Choroid plexus epithelial cell (primary cell): ENCODE measurements around the gene P2RX5.

Experiments
- DNase-seq: peaks from one replicate; pipeline ENCODE4 v3.0.0-alpha.2; 2010; ENCODE audit warnings: low read depth
- H3K4me3 ChIP-seq: 2 replicates; pipeline ENCODE4 v1.5.1; 2011; ENCODE audit warnings: low read depth, mild to moderate bottlenecking, control low read depth, low read length, moderate library complexity
- CTCF ChIP-seq: conservative IDR thresholded peaks from 2 replicates; pipeline ENCODE4 v1.5.1; 2011; ENCODE audit warnings: low read depth, mild to moderate bottlenecking, control low read depth, inconsistent platforms, low read length, moderate library complexity

P2RX5 gene

GRCh38 chr17:3669548-3669947, 26.4 kb downstream of the P2RX5 start:
- TF ChIP-seq CTCF: no peak
- DNase-seq: no peak
- H3K4me3 ChIP-seq: peak overlapping the region; percentile 99

- no peak for TF ChIP-seq CTCF
- no peak for DNase-seq
- peak overlapping the region; percentile 99 for H3K4me3 ChIP-seq
Measured at GRCh38 chr17:3669085-3669347, 26.9 kb downstream of the P2RX5 start.

GRCh38 chr17:3668279-3669084, 27.5 kb downstream of the P2RX5 start, which contains the start of the genes EMC6 and TAX1BP3:
Gene EMC6, plus strand, starts transcription at chr17:3668812. Its CDS starts 335 bp downstream, at chr17:3669147.
Gene TAX1BP3, minus strand, starts transcription at chr17:3668578. Its CDS starts 52 bp downstream, at chr17:3668526.
- TF ChIP-seq CTCF: no peak
- peak within 1 kb of the TSS; percentile 99 for H3K4me3 ChIP-seq
- DNase-seq: peak; percentile 98

GRCh38 chr17:3667366-3668278, 28.3 kb downstream of the P2RX5 start:
- DNase-seq: peak; percentile 94
- H3K4me3 ChIP-seq: peak overlapping the region; percentile 99
- no peak for TF ChIP-seq CTCF

GRCh38 chr17:3666516-3666915, 29.4 kb downstream of the P2RX5 start:
- peak overlapping the region; percentile 28 for H3K4me3 ChIP-seq

GRCh38 chr17:3665834-3666233, 30.1 kb downstream of the P2RX5 start:
- DNase-seq: no peak
- H3K4me3 ChIP-seq: no peak overlapping the region
- TF ChIP-seq CTCF: no peak

More at GRCh38 chr17:3666516-3666915, 29.4 kb downstream of the P2RX5 start:
- no peak for DNase-seq
- no peak for TF ChIP-seq CTCF
